ENCODE results near the gene DMRTA2.

Gene DMRTA2

DNA sequence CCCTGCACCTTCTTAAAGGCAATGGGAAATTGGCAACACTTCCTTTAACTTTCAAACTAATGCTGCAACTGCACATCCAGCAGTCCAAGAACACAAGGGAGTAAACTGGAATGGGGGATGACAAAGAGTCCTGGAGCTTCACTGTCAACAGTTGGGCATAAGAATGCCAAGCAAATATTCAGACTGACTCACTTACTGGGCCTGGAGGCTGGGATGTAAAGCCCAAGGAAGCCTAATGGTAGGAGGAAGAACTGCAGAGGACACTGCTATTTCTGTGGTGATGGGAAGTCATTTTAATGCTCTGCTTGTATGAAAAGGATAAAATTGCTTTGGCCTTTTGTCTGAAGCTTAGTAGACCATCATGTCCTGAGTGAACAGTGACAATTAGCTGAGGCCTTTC lies 15.7 kb upstream of the DMRTA2 start:
- no peak for DNase-seq (ENCODE audit: low read depth)

DNA sequence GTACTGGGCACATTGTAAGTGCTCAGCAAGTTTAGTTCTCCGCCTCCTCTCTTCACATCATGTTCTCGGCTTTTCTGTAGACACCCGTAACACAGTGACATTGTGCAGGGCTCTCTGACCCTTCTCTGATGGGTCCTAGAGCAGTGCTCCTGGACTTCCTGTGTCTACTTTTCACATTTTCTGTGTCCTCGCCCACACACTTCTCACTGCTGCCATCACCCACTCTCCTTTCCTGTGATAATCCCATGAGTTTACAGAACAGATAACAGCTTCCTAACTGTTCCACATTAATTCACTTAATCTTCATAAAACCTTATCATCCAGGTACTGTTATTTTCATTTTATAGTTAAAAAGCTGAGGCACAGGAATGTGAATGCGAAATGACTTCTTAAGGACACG lies 13.2 kb upstream of the DMRTA2 start:
- no peak for DNase-seq (ENCODE audit: low read depth)
- TF ChIP-seq POLR2A (IDR thresholded peaks at IDR 0.05; ENCODE audit: extremely low read depth, insufficient read length) = no peak
- TF ChIP-seq, protein P1, sequence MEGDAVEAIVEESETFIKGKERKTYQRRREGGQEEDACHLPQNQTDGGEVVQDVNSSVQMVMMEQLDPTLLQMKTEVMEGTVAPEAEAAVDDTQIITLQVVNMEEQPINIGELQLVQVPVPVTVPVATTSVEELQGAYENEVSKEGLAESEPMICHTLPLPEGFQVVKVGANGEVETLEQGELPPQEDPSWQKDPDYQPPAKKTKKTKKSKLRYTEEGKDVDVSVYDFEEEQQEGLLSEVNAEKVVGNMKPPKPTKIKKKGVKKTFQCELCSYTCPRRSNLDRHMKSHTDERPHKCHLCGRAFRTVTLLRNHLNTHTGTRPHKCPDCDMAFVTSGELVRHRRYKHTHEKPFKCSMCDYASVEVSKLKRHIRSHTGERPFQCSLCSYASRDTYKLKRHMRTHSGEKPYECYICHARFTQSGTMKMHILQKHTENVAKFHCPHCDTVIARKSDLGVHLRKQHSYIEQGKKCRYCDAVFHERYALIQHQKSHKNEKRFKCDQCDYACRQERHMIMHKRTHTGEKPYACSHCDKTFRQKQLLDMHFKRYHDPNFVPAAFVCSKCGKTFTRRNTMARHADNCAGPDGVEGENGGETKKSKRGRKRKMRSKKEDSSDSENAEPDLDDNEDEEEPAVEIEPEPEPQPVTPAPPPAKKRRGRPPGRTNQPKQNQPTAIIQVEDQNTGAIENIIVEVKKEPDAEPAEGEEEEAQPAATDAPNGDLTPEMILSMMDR (IDR thresholded peaks at IDR 0.05; ENCODE audit: low read depth, low read length) = no peak
- TF ChIP-seq MYC (IDR thresholded peaks at IDR 0.05; ENCODE audit: low read depth, low read length) = no peak
- TF ChIP-seq, protein P2, sequence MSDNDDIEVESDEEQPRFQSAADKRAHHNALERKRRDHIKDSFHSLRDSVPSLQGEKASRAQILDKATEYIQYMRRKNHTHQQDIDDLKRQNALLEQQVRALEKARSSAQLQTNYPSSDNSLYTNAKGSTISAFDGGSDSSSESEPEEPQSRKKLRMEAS (IDR thresholded peaks at IDR 0.05; ENCODE audit: low read depth, low read length) = no peak
- no peak overlapping the region for H3K4me3 ChIP-seq (ENCODE audit: low read depth, low read length)

More for the DNA sequence above, 15.7 kb upstream of the DMRTA2 start:
- TF ChIP-seq, protein P2 (IDR thresholded peaks at IDR 0.05; ENCODE audit: low read depth, low read length) = no peak
- TF ChIP-seq POLR2A (IDR thresholded peaks at IDR 0.05; ENCODE audit: extremely low read depth, insufficient read length) (no peak), MYC (IDR thresholded peaks at IDR 0.05; ENCODE audit: low read depth, low read length) (no peak)
- TF ChIP-seq, protein P1 (IDR thresholded peaks at IDR 0.05; ENCODE audit: low read depth, low read length) = no peak
- H3K4me3 ChIP-seq (ENCODE audit: low read depth, low read length) = no peak overlapping the region

DNA sequence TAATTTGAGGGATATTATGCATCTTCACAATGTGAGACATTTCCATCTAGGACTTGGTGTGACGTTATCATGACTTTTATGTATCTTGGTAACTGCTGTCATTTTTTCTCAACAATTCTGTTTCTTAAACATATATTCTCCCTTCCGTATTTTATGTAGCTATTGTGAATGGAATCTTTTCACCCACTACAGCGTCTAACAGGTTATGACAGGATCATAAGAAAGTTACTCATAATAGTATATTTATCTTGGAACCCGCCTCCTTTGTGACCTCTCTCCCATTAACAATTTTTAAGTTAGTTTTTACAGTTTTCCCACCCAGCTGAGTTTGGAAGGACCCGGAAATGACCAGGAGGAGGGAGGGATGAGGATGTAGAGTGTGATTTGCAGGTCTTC lies 6.8 kb upstream of the DMRTA2 start:
- no peak for TF ChIP-seq MYC (IDR thresholded peaks at IDR 0.05; ENCODE audit: low read depth, low read length)
- TF ChIP-seq, protein P2 (IDR thresholded peaks at IDR 0.05; ENCODE audit: low read depth, low read length) = no peak
- no peak for TF ChIP-seq POLR2A (IDR thresholded peaks at IDR 0.05; ENCODE audit: extremely low read depth, insufficient read length)
- TF ChIP-seq, protein P1 (IDR thresholded peaks at IDR 0.05; ENCODE audit: low read depth, low read length) = no peak
- no peak overlapping the region for H3K4me3 ChIP-seq (ENCODE audit: low read depth, low read length)
- no peak for DNase-seq (ENCODE audit: low read depth)

DNA sequence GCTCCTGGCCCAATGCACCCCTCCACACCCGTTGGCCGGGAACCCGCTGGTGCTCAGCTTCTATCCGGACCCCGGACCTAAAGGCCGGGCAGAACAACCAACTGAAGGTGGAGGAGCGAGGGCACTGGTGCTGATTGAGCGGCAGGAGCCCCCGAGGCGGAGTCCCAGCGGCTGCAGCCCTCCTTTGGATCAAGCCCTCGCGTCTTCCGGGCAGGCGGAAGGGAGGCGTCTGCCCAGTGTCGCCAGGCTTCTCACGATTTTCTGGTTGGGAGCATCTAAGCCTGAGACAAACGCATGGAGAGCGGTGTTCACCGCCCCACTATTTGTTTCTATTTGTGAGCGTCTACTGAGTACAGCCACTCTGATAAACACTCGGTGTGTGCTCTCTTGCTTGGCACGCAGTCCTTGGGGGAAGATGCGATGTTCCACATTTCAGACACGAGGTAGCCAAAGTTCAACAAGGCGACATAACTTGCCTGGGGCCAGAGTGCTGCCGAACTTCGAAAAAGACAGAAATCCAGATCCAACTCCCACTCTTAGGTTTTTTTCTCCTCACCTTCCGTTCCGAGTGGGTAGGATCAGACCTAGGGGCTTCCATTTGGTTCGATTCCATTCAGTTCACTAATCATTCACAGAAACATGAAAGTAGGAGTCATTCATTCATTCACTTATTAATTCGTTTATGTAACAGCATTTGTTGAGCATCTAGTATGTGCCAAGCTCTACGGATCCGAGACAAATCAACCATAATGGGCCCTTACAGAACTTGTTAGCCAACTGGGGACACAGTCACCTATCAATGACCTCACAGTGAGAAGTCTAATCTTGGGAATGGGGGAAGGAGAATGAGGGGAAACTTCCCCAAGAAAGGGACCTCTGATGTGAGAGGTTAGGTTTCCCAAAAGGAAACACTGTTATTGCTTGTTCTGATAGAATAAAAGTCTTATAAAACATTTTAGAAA lies 4.9 kb upstream of the DMRTA2 start:
- DNase-seq (ENCODE audit: low read depth) = no peak
- TF ChIP-seq, protein P1 (IDR thresholded peaks at IDR 0.05; ENCODE audit: low read depth, low read length) = no peak
- TF ChIP-seq MYC (IDR thresholded peaks at IDR 0.05; ENCODE audit: low read depth, low read length) = no peak
- TF ChIP-seq, protein P2 (IDR thresholded peaks at IDR 0.05; ENCODE audit: low read depth, low read length) = no peak
- TF ChIP-seq POLR2A (IDR thresholded peaks at IDR 0.05; ENCODE audit: extremely low read depth, insufficient read length) = no peak
- no peak overlapping the region for H3K4me3 ChIP-seq (ENCODE audit: low read depth, low read length)

DNA sequence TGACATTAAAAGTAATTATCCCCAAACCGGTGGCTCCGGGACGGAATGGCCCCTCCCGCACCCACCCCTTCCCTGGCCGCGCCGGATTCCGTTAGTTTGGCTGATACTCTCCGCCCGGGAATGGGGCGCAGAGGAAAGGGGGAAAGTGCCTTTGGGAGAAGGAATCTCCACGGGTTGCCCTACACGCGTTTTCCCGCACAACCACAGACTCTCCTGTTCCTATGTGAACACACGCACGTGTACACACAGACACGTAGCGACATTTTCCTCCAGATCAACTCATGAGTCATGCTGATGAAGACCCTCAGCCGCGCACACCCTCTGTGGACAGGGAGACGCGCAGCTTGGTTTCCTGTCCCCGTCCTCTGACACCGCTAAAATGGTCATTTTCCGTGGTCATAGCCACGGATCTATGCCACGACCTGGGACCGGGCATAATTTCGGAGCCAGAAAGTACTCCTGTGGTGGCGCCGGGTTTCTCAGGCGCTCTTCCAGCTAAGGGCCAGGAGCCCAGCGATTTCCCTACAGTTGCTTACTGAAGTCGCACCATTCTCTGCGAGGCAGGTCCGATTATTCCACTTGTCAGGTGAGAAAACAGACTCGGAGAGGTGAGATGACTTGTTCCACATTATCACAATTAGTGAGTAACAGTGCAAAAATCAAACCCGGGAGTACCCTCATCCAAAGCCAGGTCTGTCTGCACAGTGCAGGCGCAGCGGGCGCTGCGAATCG lies 4.0 kb upstream of the DMRTA2 start:
- DNase-seq (ENCODE audit: low read depth) = no peak
- TF ChIP-seq, protein P2 (IDR thresholded peaks at IDR 0.05; ENCODE audit: low read depth, low read length) = no peak
- TF ChIP-seq MYC (IDR thresholded peaks at IDR 0.05; ENCODE audit: low read depth, low read length) = no peak
- no peak for TF ChIP-seq POLR2A (IDR thresholded peaks at IDR 0.05; ENCODE audit: extremely low read depth, insufficient read length)
- TF ChIP-seq, protein P1 (IDR thresholded peaks at IDR 0.05; ENCODE audit: low read depth, low read length) = no peak
- H3K4me3 ChIP-seq (ENCODE audit: low read depth, low read length) = no peak overlapping the region

All from NB4 (cell line).